Measurements from ENCODE around the gene SEPTIN1.

DNA sequence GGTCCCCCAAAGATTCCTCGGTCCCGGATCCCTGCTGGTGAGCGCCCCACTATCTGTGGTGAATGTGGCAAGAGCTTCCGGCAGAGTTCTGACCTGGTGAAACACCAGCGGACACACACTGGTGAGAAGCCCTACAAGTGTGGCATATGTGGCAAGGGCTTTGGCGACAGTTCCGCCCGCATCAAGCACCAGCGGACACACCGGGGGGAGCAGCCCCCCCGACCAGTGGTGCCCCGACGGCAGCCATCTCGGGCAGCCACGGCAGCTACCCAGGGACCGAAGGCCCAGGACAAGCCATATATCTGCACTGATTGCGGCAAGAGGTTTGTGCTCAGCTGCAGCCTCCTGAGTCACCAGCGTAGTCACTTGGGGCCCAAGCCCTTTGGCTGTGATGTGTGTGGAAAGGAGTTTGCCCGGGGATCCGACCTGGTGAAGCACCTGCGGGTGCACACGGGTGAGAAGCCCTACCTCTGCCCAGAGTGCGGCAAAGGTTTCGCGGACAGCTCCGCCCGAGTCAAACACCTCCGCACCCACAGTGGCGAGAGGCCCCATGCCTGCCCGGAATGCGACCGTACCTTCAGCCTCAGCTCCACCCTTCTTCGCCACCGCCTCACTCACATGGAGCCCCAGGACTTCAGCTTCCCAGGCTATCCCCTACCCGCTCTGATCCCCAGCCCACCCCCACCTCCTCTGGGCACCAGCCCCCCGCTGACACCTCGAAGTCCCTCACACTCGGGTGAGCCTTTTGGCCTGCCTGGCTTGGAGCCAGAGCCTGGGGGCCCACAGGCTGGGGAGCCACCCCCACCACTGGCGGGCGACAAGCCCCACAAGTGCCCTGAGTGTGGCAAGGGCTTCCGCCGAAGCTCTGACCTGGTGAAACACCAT lies 15.7 kb upstream of the SEPTIN1 start:
- TF ChIP-seq POLR2A (IDR thresholded peaks at IDR 0.05) = no peak
- TF ChIP-seq, protein P1, sequence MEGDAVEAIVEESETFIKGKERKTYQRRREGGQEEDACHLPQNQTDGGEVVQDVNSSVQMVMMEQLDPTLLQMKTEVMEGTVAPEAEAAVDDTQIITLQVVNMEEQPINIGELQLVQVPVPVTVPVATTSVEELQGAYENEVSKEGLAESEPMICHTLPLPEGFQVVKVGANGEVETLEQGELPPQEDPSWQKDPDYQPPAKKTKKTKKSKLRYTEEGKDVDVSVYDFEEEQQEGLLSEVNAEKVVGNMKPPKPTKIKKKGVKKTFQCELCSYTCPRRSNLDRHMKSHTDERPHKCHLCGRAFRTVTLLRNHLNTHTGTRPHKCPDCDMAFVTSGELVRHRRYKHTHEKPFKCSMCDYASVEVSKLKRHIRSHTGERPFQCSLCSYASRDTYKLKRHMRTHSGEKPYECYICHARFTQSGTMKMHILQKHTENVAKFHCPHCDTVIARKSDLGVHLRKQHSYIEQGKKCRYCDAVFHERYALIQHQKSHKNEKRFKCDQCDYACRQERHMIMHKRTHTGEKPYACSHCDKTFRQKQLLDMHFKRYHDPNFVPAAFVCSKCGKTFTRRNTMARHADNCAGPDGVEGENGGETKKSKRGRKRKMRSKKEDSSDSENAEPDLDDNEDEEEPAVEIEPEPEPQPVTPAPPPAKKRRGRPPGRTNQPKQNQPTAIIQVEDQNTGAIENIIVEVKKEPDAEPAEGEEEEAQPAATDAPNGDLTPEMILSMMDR (IDR thresholded peaks at IDR 0.05) = no peak

All from esophagus squamous epithelium (tissue), 4 donors.